WTC11 (cell line): ENCODE results near the gene PTGES2. TPM values are rescaled to one million over a fixed set of nuclear protein-coding genes. Genes with fewer than 3 reads are reported as not detected.
A peak's percentile ranks its signal among the peaks of the same experiment; 100 is the strongest.

Source experiments
- ATAC-seq: fragments of 200-7000 bp; cut with Tn5 transposase; 2 replicates; pipeline ENCODE4 v1.10.0; 2021; ENCODE audit warnings: mild to moderate bottlenecking, moderate library complexity
- CTCF ChIA-PET: fragments of 300-600 bp; sonication (Branson Sonifier 250); formaldehyde crosslinking; loops from one replicate; lab custom pipeline; 2021; ENCODE audit warnings: antibody characterized with exemption; lab: Charles Lee
- POLR2A ChIA-PET: fragments of 350-600 bp; sonication (Branson Sonifier 250); formaldehyde crosslinking; loops from one replicate; lab custom pipeline; 2021; ENCODE audit warnings: antibody characterized with exemption; lab: Charles Lee
- DNase-seq: peaks from one replicate; pipeline ENCODE4 v3.0.0; 2021; ENCODE audit warnings: low spot score
- H3K27ac Mint-ChIP-seq: 2 replicates; pipeline ENCODE4 v1.8.0; 2021; ENCODE audit warnings: mixed read lengths
- H3K27me3 Mint-ChIP-seq: 2 replicates; pipeline ENCODE4 v1.8.0; 2021; ENCODE audit warnings: low read depth, mild to moderate bottlenecking, moderate library complexity, mixed read lengths
- H3K36me3 Mint-ChIP-seq: 2 replicates; pipeline ENCODE4 v1.8.0; 2021; ENCODE audit warnings: mixed read lengths
- H3K4me1 Mint-ChIP-seq: 2 replicates; pipeline ENCODE4 v1.8.0; 2022; ENCODE audit warnings: mixed read lengths
- H3K4me3 Mint-ChIP-seq: 2 replicates; pipeline ENCODE4 v1.8.0; 2021; ENCODE audit warnings: mild to moderate bottlenecking, moderate library complexity, mixed read lengths
- H3K9me3 Mint-ChIP-seq: 2 replicates; pipeline ENCODE4 v1.8.0; 2021; ENCODE audit warnings: mixed read lengths
- ATF1 ChIP-seq: sonication (generic); formaldehyde crosslinking; IDR thresholded peaks from 2 replicates; pipeline ENCODE4 v1.8.1; 2023; ENCODE audit warnings: mild to moderate bottlenecking, moderate library complexity, missing genetic modification reagents
- CREM ChIP-seq: sonication (generic); formaldehyde crosslinking; IDR thresholded peaks from 2 replicates; pipeline ENCODE4 v1.8.1; 2022; ENCODE audit warnings: mild to moderate bottlenecking, missing genetic modification reagents, moderate library complexity
- ELF4 ChIP-seq: sonication (generic); formaldehyde crosslinking; IDR thresholded peaks from 2 replicates; pipeline ENCODE4 v1.8.1; 2022; ENCODE audit warnings: low read depth, mild to moderate bottlenecking, moderate library complexity, missing genetic modification reagents
- FOXK1 ChIP-seq: sonication (generic); formaldehyde crosslinking; IDR thresholded peaks from 2 replicates; pipeline ENCODE4 v1.8.0; 2022; ENCODE audit warnings: mild to moderate bottlenecking, moderate library complexity, missing genetic modification reagents
- FOXP1 ChIP-seq: sonication (generic); formaldehyde crosslinking; IDR thresholded peaks from 2 replicates; pipeline ENCODE4 v1.8.0; 2022; ENCODE audit warnings: missing genetic modification reagents, mild to moderate bottlenecking, moderate library complexity, borderline replicate concordance
- HMGA2 ChIP-seq: fragments of 250-450 bp; sonication (Bioruptor Pico); IDR thresholded peaks from 2 replicates; pipeline ENCODE4 v1.4.0; 2021; ENCODE audit warnings: mild to moderate bottlenecking, moderate library complexity
- JUN ChIP-seq: sonication (generic); formaldehyde crosslinking; IDR thresholded peaks from 2 replicates; pipeline ENCODE4 v1.8.0; 2023; ENCODE audit warnings: mild to moderate bottlenecking, missing genetic modification reagents
- KAT7 ChIP-seq: sonication (generic); formaldehyde crosslinking; IDR thresholded peaks from 2 replicates; pipeline ENCODE4 v1.8.1; 2023; ENCODE audit warnings: missing genetic modification reagents, mild to moderate bottlenecking, borderline replicate concordance
- NFYB ChIP-seq: sonication (generic); formaldehyde crosslinking; conservative IDR thresholded peaks from 2 replicates; pipeline ENCODE4 v1.8.0; 2022; ENCODE audit warnings: low read depth, missing genetic modification reagents
- SMAD3 ChIP-seq: sonication (generic); formaldehyde crosslinking; IDR thresholded peaks from 2 replicates; pipeline ENCODE4 v1.8.0; 2022; ENCODE audit warnings: missing genetic modification reagents, mild to moderate bottlenecking, borderline replicate concordance
- SP1 ChIP-seq: sonication (generic); formaldehyde crosslinking; conservative IDR thresholded peaks from 2 replicates; pipeline ENCODE4 v1.8.1; 2022; ENCODE audit warnings: missing genetic modification reagents
- ZNF263 ChIP-seq: sonication (generic); formaldehyde crosslinking; IDR thresholded peaks from 2 replicates; pipeline ENCODE4 v1.8.1; 2022; ENCODE audit warnings: low read depth, mild to moderate bottlenecking, moderate library complexity, missing genetic modification reagents
- ZNF396 ChIP-seq: fragments of 250-450 bp; sonication (Bioruptor Pico); IDR thresholded peaks from 2 replicates; pipeline ENCODE4 v1.8.0; 2021; ENCODE audit warnings: mild to moderate bottlenecking, moderate library complexity, borderline replicate concordance
- total RNA-seq: library from RNA; stranded (reverse); gene quantifications from 3 replicates; pipeline ENCODE4 v1.2.3, GENCODE V29; 2021
- TF ChIP-seq, protein P1 (sequence below): sonication (generic); formaldehyde crosslinking; IDR thresholded peaks from 2 replicates; pipeline ENCODE4 v1.8.1; 2023; ENCODE audit warnings: mild to moderate bottlenecking, missing genetic modification reagents
- TF ChIP-seq, protein P2 (sequence below): sonication (generic); formaldehyde crosslinking; IDR thresholded peaks from 2 replicates; pipeline ENCODE4 v1.8.0; 2022; ENCODE audit warnings: mild to moderate bottlenecking, missing genetic modification reagents
- TF ChIP-seq, protein P3 (sequence below): sonication (generic); formaldehyde crosslinking; IDR thresholded peaks from 2 replicates; pipeline ENCODE4 v1.8.1; 2023; ENCODE audit warnings: mild to moderate bottlenecking, missing genetic modification reagents, borderline replicate concordance
- TF ChIP-seq, protein P4 (sequence below): sonication (generic); formaldehyde crosslinking; IDR thresholded peaks from 2 replicates; pipeline ENCODE4 v1.8.0; 2022; ENCODE audit warnings: mild to moderate bottlenecking, missing genetic modification reagents
- TF ChIP-seq, protein P5 (sequence below): sonication (generic); formaldehyde crosslinking; IDR thresholded peaks from 2 replicates; pipeline ENCODE4 v1.8.0; 2023; ENCODE audit warnings: missing genetic modification reagents
- TF ChIP-seq, protein P6 (sequence below): sonication (generic); formaldehyde crosslinking; IDR thresholded peaks from 2 replicates; pipeline ENCODE4 v1.8.0; 2022; ENCODE audit warnings: mild to moderate bottlenecking, missing genetic modification reagents
- TF ChIP-seq, protein P7 (sequence below): fragments of 250-450 bp; sonication (Bioruptor Pico); IDR thresholded peaks from 2 replicates; pipeline ENCODE4 v1.9.0; 2021; ENCODE audit warnings: mild to moderate bottlenecking

The PTGES2 gene
- total RNA-seq, 1 experiment from 2014 or later: 118 TPM

DNA sequence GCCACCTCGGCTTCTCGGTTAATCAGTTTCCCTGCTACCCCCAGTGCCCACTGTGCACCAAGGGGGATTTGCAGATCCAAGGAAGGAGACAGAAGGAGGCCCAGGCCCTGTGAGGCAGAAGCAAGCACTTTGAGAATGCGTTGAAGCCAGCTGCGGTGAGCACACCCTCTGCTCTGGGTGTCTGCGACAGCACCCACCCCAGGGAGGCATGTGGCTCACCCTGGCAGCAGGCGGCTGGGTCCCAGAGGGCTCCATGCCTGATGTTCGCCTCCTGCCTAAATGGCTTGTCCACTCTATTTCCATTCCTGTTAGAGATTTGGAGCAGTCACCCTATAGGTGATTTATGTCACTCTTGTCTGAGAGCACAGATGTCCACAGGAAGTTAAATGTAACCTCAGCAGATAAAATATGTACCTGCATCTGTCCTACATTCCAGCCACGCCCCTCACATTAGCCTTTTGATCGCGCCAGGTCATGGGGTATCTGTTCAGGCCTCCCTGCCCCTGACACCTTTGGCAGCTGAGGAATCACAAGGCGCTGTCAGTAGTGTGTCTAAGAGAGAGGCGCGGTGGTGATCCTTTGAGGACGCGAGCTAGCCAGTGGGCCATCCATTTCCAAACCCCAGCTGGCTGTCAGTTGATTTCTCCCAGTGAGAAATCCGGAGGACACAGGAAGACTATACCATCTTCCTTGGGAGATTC lies 28.1 kb downstream of the PTGES2 start (continued):
- TF ChIP-seq, protein P1, sequence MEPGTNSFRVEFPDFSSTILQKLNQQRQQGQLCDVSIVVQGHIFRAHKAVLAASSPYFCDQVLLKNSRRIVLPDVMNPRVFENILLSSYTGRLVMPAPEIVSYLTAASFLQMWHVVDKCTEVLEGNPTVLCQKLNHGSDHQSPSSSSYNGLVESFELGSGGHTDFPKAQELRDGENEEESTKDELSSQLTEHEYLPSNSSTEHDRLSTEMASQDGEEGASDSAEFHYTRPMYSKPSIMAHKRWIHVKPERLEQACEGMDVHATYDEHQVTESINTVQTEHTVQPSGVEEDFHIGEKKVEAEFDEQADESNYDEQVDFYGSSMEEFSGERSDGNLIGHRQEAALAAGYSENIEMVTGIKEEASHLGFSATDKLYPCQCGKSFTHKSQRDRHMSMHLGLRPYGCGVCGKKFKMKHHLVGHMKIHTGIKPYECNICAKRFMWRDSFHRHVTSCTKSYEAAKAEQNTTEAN: no peak
- TF ChIP-seq SMAD3 (CRISPR knock-in tag) (no peak), JUN (CRISPR knock-in tag) (no peak), ZNF263 (CRISPR knock-in tag) (no peak)
- TF ChIP-seq, protein P2, sequence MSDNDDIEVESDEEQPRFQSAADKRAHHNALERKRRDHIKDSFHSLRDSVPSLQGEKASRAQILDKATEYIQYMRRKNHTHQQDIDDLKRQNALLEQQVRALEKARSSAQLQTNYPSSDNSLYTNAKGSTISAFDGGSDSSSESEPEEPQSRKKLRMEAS (CRISPR knock-in tag): no peak
- TF ChIP-seq, protein P3, sequence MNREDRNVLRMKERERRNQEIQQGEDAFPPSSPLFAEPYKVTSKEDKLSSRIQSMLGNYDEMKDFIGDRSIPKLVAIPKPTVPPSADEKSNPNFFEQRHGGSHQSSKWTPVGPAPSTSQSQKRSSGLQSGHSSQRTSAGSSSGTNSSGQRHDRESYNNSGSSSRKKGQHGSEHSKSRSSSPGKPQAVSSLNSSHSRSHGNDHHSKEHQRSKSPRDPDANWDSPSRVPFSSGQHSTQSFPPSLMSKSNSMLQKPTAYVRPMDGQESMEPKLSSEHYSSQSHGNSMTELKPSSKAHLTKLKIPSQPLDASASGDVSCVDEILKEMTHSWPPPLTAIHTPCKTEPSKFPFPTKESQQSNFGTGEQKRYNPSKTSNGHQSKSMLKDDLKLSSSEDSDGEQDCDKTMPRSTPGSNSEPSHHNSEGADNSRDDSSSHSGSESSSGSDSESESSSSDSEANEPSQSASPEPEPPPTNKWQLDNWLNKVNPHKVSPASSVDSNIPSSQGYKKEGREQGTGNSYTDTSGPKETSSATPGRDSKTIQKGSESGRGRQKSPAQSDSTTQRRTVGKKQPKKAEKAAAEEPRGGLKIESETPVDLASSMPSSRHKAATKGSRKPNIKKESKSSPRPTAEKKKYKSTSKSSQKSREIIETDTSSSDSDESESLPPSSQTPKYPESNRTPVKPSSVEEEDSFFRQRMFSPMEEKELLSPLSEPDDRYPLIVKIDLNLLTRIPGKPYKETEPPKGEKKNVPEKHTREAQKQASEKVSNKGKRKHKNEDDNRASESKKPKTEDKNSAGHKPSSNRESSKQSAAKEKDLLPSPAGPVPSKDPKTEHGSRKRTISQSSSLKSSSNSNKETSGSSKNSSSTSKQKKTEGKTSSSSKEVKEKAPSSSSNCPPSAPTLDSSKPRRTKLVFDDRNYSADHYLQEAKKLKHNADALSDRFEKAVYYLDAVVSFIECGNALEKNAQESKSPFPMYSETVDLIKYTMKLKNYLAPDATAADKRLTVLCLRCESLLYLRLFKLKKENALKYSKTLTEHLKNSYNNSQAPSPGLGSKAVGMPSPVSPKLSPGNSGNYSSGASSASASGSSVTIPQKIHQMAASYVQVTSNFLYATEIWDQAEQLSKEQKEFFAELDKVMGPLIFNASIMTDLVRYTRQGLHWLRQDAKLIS (CRISPR knock-in tag): no peak
- TF ChIP-seq, protein P4, sequence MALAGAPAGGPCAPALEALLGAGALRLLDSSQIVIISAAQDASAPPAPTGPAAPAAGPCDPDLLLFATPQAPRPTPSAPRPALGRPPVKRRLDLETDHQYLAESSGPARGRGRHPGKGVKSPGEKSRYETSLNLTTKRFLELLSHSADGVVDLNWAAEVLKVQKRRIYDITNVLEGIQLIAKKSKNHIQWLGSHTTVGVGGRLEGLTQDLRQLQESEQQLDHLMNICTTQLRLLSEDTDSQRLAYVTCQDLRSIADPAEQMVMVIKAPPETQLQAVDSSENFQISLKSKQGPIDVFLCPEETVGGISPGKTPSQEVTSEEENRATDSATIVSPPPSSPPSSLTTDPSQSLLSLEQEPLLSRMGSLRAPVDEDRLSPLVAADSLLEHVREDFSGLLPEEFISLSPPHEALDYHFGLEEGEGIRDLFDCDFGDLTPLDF (CRISPR knock-in tag): no peak
- TF ChIP-seq, all 79 proteins: peak for 0

DNA sequence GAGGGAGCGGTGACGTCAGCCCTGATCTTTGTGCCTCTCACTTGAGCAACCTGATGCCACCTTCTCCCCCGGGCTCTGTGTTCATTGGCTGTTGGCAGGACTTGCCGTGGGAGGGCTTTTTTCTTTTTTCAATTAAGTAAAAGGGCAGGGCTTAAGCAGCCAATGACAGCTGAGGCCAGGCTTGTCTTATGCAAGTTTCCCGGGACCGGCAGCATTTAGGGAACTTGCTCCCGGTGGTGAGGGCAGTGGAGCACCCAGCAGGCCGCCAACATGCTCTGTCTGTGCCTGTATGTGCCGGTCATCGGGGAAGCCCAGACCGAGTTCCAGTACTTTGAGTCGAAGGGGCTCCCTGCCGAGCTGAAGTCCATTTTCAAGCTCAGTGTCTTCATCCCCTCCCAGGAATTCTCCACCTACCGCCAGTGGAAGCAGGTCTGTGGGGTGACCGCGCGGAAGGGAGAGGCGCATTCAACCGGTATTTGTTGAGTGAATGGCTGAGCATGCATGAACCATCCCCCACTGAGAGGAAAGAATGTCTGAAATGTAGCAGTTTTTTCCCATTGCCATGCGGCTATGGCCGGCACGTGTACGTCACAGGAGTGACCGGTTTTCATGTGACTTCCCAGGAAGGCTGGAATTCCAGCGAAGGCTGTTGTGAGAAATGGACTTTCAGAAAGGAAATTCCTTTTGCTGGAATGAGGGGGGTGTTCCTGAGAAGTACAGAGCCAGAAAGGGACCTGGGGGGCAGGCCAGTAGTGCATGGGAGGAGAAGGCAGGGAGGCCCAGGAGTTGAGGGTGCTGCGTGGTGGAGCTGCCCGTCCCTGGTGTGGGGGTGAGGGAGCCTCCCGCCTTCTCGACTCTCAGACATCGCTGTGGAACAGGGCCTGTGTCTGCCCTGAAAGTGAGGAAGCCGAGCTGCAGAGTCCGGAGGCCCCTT lies 29.0 kb downstream of the PTGES2 start:
- CTCF ChIA-PET: interaction anchor here (0.6 to 7.2 kb wide), 14 partner anchors 11 to 356 kb away, joined by 3 to 73 read pairs (median 4); no protein-coding TSS in a partner anchor
- ATAC-seq (peak; percentile 92), DNase-seq (peak; percentile 93)
- H3K4me3 Mint-ChIP-seq: peak overlapping the region; percentile 84
- no peaks in the 10 kb centered on the region for H3K27me3 Mint-ChIP-seq
- peak overlapping the region; percentile 99 for H3K27ac Mint-ChIP-seq
- peaks cover 58% of the 10 kb centered on the region for H3K4me1 Mint-ChIP-seq
- H3K36me3 Mint-ChIP-seq: peaks cover 21% of the 10 kb centered on the region
- POLR2A ChIA-PET: interaction anchor here (0.7 to 1.4 kb wide), 5 partner anchors 11 to 170 kb away, joined by 3 to 7 read pairs (median 3); partner anchors contain the start of genes NAIF1 and SLC25A25
- no peaks in the 10 kb centered on the region for H3K9me3 Mint-ChIP-seq
- TF ChIP-seq SP1 (no peak; the same call in none of the 2 replicates), HMGA2 (CRISPR knock-in tag) (no peak), ELF4 (CRISPR knock-in tag) (no peak), ZNF396 (CRISPR knock-in tag) (no peak), CREM (0 out of 2 replicates have a peak, but pooled peaks have one; percentile 34), NFYB (CRISPR knock-in tag) (peak; percentile 53), FOXK1 (no peak), FOXP1 (CRISPR knock-in tag) (no peak), ATF1 (CRISPR knock-in tag) (no peak), KAT7 (no peak)
- TF ChIP-seq, protein P5, sequence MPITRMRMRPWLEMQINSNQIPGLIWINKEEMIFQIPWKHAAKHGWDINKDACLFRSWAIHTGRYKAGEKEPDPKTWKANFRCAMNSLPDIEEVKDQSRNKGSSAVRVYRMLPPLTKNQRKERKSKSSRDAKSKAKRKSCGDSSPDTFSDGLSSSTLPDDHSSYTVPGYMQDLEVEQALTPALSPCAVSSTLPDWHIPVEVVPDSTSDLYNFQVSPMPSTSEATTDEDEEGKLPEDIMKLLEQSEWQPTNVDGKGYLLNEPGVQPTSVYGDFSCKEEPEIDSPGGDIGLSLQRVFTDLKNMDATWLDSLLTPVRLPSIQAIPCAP (CRISPR knock-in tag): no peak
- TF ChIP-seq, protein P4 (CRISPR knock-in tag): no peak
- TF ChIP-seq, protein P6, sequence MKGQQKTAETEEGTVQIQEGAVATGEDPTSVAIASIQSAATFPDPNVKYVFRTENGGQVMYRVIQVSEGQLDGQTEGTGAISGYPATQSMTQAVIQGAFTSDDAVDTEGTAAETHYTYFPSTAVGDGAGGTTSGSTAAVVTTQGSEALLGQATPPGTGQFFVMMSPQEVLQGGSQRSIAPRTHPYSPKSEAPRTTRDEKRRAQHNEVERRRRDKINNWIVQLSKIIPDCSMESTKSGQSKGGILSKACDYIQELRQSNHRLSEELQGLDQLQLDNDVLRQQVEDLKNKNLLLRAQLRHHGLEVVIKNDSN: peak; percentile 22; the same call in 1 of the 2 replicates
- TF ChIP-seq, protein P7, sequence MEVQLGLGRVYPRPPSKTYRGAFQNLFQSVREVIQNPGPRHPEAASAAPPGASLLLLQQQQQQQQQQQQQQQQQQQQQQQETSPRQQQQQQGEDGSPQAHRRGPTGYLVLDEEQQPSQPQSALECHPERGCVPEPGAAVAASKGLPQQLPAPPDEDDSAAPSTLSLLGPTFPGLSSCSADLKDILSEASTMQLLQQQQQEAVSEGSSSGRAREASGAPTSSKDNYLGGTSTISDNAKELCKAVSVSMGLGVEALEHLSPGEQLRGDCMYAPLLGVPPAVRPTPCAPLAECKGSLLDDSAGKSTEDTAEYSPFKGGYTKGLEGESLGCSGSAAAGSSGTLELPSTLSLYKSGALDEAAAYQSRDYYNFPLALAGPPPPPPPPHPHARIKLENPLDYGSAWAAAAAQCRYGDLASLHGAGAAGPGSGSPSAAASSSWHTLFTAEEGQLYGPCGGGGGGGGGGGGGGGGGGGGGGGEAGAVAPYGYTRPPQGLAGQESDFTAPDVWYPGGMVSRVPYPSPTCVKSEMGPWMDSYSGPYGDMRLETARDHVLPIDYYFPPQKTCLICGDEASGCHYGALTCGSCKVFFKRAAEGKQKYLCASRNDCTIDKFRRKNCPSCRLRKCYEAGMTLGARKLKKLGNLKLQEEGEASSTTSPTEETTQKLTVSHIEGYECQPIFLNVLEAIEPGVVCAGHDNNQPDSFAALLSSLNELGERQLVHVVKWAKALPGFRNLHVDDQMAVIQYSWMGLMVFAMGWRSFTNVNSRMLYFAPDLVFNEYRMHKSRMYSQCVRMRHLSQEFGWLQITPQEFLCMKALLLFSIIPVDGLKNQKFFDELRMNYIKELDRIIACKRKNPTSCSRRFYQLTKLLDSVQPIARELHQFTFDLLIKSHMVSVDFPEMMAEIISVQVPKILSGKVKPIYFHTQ (CRISPR knock-in tag): peak; percentile 20; the same call in 1 of the 2 replicates
